ENCODE results near the gene NOPCHAP1.

Gene NOPCHAP1

DNA sequence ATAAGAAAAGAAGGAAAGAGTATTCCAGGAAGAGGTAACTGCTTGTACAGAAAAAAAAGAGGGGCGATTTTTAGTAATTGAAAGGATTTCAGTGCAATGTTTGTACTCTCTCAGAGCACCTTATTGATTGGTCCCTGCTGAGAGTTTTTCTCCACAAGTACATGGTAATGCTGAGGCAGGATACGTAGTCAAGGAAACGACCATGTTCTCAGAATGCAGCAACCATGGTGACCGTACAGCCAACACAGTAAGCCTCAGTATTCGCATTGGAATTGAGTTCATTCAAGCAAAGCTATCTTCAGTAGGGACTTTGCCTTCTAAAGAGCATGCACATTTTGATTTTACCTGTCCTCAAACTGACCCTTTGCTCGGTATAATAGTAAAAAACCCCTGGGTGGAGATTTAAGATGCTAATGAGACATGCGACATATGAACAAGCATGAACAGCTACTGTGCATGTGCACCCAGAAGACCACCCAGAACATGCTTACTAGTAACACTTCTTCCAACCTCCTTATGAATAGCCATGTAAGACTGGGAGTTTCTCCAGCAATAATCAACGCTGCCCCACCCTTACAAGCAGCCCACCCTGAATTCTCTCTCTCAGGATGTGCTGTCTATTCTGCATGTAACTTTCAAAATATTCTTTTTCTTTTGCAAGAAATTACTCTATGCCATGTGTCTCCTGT is 21.8 kb upstream of the NOPCHAP1 start:
- ChIA-PET POLR2A (no interaction called here), CTCF (no interaction called here)
- no peak for DNase-seq (ENCODE audit: extremely low spot score)
- TF ChIP-seq BHLHE40 (IDR thresholded peaks at IDR 0.05; ENCODE audit: borderline replicate concordance): no peak
- no peak for TF ChIP-seq FOXK2 (IDR thresholded peaks at IDR 0.05)
- no peak for TF ChIP-seq FOXA1 (IDR thresholded peaks at IDR 0.05)
- TF ChIP-seq CTBP1 (IDR thresholded peaks at IDR 0.05; ENCODE audit: borderline replicate concordance): no peak
- no peak for TF ChIP-seq PKNOX1 (IDR thresholded peaks at IDR 0.05)
- TF ChIP-seq L3MBTL2 (conservative IDR thresholded peaks at IDR 0.05): no peak
- TF ChIP-seq ELF4 (IDR thresholded peaks at IDR 0.05): no peak
- TF ChIP-seq NFRKB (IDR thresholded peaks at IDR 0.05): no peak
- TF ChIP-seq ZNF384 (IDR thresholded peaks at IDR 0.05): no peak
- no peak for TF ChIP-seq LEF1 (IDR thresholded peaks at IDR 0.05; ENCODE audit: borderline replicate concordance)
- no peak for TF ChIP-seq FOXM1 (IDR thresholded peaks at IDR 0.05; ENCODE audit: borderline replicate concordance)
- no peak for TF ChIP-seq SP1 (IDR thresholded peaks at IDR 0.05)
- TF ChIP-seq ARNT (IDR thresholded peaks at IDR 0.05): no peak
- no peak for TF ChIP-seq HDGF (IDR thresholded peaks at IDR 0.05; ENCODE audit: borderline replicate concordance)
- no peak for TF ChIP-seq TARDBP (IDR thresholded peaks at IDR 0.05)
- TF ChIP-seq SUZ12 (IDR thresholded peaks at IDR 0.05): no peak

DNA sequence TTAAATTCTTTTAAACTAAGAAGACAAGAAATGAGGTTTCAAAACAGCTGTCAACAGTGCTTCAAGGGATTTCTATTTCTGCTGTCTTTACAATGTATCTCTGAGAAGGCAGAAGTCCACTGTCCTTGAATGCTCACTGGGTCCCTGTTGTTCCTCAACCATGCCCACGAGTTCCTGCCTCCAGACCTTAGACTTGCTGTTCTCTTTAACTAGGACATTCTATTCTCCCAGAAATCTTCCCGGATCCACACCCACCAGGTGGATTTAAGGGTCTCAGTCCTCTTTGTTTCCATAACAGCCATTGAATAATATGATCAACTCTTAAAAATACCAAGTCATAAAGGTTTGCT is 21.3 kb upstream of the NOPCHAP1 start:
- ChIA-PET POLR2A (no interaction called here), CTCF (no interaction called here)
- TF ChIP-seq FOXM1 (IDR thresholded peaks at IDR 0.05; ENCODE audit: borderline replicate concordance) (no peak), NFRKB (IDR thresholded peaks at IDR 0.05) (no peak), PKNOX1 (IDR thresholded peaks at IDR 0.05) (no peak), L3MBTL2 (conservative IDR thresholded peaks at IDR 0.05) (no peak), LEF1 (IDR thresholded peaks at IDR 0.05; ENCODE audit: borderline replicate concordance) (no peak), TARDBP (IDR thresholded peaks at IDR 0.05) (no peak), FOXK2 (IDR thresholded peaks at IDR 0.05) (no peak), SUZ12 (IDR thresholded peaks at IDR 0.05) (no peak), CTBP1 (IDR thresholded peaks at IDR 0.05; ENCODE audit: borderline replicate concordance) (no peak), BHLHE40 (IDR thresholded peaks at IDR 0.05; ENCODE audit: borderline replicate concordance) (no peak), FOXA1 (IDR thresholded peaks at IDR 0.05) (no peak), ZNF384 (IDR thresholded peaks at IDR 0.05) (no peak), SP1 (IDR thresholded peaks at IDR 0.05) (no peak), ELF4 (IDR thresholded peaks at IDR 0.05) (no peak)
- no peak for DNase-seq (ENCODE audit: extremely low spot score)

GRCh38 chr12:104966677-104967076 is 19.4 kb upstream of the NOPCHAP1 start:
- TF ChIP-seq BHLHE40 (IDR thresholded peaks at IDR 0.05; ENCODE audit: borderline replicate concordance): no peak
- TF ChIP-seq PKNOX1 (IDR thresholded peaks at IDR 0.05): no peak
- POLR2A ChIA-PET: no interaction called here
- DNase-seq (ENCODE audit: extremely low spot score): no peak
- CTCF ChIA-PET: interaction anchor here (1.3 kb wide), 1 partner anchor 8 kb away, joined by 3 read pairs; no protein-coding TSS in a partner anchor

GRCh38 chr12:104969343-104969742 is 16.8 kb upstream of the NOPCHAP1 start:
- CTCF ChIA-PET: no interaction called here
- DNase-seq (ENCODE audit: extremely low spot score): no peak
- TF ChIP-seq ZNF384 (IDR thresholded peaks at IDR 0.05) (no peak), ELF4 (IDR thresholded peaks at IDR 0.05) (no peak), CTBP1 (IDR thresholded peaks at IDR 0.05; ENCODE audit: borderline replicate concordance) (no peak), BHLHE40 (IDR thresholded peaks at IDR 0.05; ENCODE audit: borderline replicate concordance) (no peak), FOXK2 (IDR thresholded peaks at IDR 0.05) (no peak), L3MBTL2 (conservative IDR thresholded peaks at IDR 0.05) (no peak), FOXA1 (IDR thresholded peaks at IDR 0.05) (no peak)
- POLR2A ChIA-PET: interaction anchor here (1.6 kb wide), 1 partner anchor 10 kb away, joined by 4 read pairs; no protein-coding TSS in a partner anchor

DNA sequence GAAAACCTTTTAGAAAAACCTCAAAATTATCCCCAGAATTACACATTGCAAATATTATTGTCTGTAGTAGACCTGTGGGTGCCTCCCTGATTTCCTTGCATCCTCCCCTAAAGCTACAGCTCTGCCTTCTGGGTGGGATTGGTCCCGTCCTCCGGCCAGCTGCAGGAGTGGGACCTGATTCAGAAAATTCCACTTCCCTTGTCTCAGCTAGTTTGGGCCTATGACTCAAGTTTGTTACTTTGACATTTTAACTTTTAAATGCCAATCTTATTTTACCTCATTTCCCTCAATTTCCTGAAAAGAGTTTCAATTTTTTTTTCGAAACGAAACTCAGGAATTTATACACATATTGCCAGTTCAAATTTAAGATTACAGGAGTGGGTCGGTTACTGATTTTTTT is 14.8 kb upstream of the NOPCHAP1 start:
- DNase-seq (ENCODE audit: extremely low spot score): no peak
- no peak for TF ChIP-seq FOXK2 (IDR thresholded peaks at IDR 0.05)
- no peak for TF ChIP-seq ARNT (IDR thresholded peaks at IDR 0.05)
- no peak for TF ChIP-seq ZNF384 (IDR thresholded peaks at IDR 0.05)
- TF ChIP-seq PKNOX1 (IDR thresholded peaks at IDR 0.05): no peak
- no peak for TF ChIP-seq FOXA1 (IDR thresholded peaks at IDR 0.05)
- CTCF ChIA-PET: no interaction called here
- POLR2A ChIA-PET: no interaction called here

- POLR2A ChIA-PET: no interaction called here
- TF ChIP-seq FOXA1 (IDR thresholded peaks at IDR 0.05) (no peak), FOXM1 (IDR thresholded peaks at IDR 0.05; ENCODE audit: borderline replicate concordance) (no peak), BHLHE40 (IDR thresholded peaks at IDR 0.05; ENCODE audit: borderline replicate concordance) (no peak), PKNOX1 (IDR thresholded peaks at IDR 0.05) (no peak), FOXK2 (IDR thresholded peaks at IDR 0.05) (no peak), ZNF384 (IDR thresholded peaks at IDR 0.05) (no peak), ARNT (IDR thresholded peaks at IDR 0.05) (no peak), SUZ12 (IDR thresholded peaks at IDR 0.05) (no peak), ELF4 (IDR thresholded peaks at IDR 0.05) (no peak)
- no peak for DNase-seq (ENCODE audit: extremely low spot score)
- CTCF ChIA-PET: no interaction called here
Observed at GRCh38 chr12:104973250-104973649, 12.9 kb upstream of the NOPCHAP1 start.
